Tibial nerve (tissue), 4 donors: ENCODE measurements around the gene SEC61A1.

Experiments
- EP300 ChIP-seq, 2 donors: sonication (generic); formaldehyde crosslinking; IDR thresholded peaks; one replicate each; pipeline ENCODE4 v1.6.1; 2017; ENCODE audit warnings: antibody characterized with exemption in 2 of 2, mild to moderate bottlenecking in 1 of 2
- TF ChIP-seq, protein P1 (sequence below), 5 experiments: fragments of 200-600 bp in 3 of 5; fragments of 450-650 bp in 2 of 5; sonication (generic) in 3 of 5; IDR thresholded peaks; one replicate each; pipeline ENCODE4 v1.5.1; 2016 to 2019; ENCODE audit warnings: antibody characterized with exemption in 5 of 5, mild to moderate bottlenecking in 3 of 5, moderate library complexity in 2 of 5

DNA sequence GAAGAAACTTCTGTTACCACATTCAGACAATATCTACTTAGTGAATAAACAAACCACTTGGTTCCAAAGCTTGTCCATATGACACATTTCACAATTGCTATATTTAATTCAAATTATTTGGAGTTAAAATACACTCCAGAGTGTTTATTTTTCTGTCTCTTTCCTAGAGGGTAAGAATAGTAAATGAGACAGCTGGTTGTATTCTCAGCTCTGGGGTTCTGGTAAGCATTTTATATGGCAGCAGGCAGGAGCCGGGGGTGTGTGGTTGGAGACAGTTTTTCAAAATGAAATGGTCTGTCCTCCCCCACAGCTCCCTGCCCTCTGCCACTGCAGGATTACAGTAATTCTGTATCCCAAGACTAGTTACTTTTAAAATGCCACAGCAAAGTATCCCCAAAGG is 10.9 kb upstream of the SEC61A1 start:
- TF ChIP-seq, protein P1, sequence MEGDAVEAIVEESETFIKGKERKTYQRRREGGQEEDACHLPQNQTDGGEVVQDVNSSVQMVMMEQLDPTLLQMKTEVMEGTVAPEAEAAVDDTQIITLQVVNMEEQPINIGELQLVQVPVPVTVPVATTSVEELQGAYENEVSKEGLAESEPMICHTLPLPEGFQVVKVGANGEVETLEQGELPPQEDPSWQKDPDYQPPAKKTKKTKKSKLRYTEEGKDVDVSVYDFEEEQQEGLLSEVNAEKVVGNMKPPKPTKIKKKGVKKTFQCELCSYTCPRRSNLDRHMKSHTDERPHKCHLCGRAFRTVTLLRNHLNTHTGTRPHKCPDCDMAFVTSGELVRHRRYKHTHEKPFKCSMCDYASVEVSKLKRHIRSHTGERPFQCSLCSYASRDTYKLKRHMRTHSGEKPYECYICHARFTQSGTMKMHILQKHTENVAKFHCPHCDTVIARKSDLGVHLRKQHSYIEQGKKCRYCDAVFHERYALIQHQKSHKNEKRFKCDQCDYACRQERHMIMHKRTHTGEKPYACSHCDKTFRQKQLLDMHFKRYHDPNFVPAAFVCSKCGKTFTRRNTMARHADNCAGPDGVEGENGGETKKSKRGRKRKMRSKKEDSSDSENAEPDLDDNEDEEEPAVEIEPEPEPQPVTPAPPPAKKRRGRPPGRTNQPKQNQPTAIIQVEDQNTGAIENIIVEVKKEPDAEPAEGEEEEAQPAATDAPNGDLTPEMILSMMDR (IDR thresholded peaks at IDR 0.05): no peak
- TF ChIP-seq EP300 (IDR thresholded peaks at IDR 0.05): no peak
